ENCODE measurements around the gene PRF1. TPM values are rescaled to one million over a fixed set of nuclear protein-coding genes. Genes with fewer than 3 reads are reported as not detected.
"Not testable (repeated sequence)": the region's sequence is repeated elsewhere in the genome, so short reads cannot be mapped to it uniquely, and the experiment has no call there.

PRF1 gene
- total RNA-seq, 1 donor from 2014 or later = 2.1 TPM

DNA sequence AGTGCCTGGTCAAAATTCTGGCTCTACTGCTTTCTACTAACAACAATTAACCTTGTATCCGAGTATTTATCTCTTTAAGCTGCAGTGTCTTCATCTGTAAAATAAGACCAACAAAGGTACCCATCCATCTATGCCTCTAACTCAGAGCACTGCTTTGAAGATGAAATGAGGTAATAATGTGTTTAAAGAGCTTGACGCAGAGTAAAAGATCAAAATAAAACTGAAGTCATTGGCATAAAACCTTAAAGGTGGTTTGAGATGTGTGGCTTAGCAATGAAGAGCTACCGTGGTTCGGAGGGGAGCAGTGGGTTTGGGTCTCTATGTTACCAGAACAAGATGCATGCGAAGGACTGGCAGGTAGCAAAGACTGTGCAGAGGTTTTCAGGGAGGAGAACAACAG, 16.1 kb upstream of the PRF1 start:
- Histone ChIP-seq H3K27ac (ENCODE audit: low read depth, low read length) (no peak overlapping the region), H3K27me3 (ENCODE audit: control insufficient read depth in 3 of 3, insufficient read depth in 3 of 3, low read length in 3 of 3) (peaks cover 0 to 3% (median 0%) of the 10 kb centered on the region in 3 donors), H3K9ac (ENCODE audit: low read depth in 1 of 3, low read length in 3 of 3) (no peak overlapping the region), H3K36me3 (ENCODE audit: control insufficient read depth in 3 of 3, insufficient read depth in 3 of 3, low read length in 3 of 3) (no peaks in the 10 kb centered on the region), H3K9me3 (ENCODE audit: control insufficient read depth in 3 of 3, low read length in 3 of 3) (peaks cover 0 to 9% (median 0%) of the 10 kb centered on the region in 3 donors), H3K4me3 (ENCODE audit: low read length in 3 of 3) (no peak overlapping the region), H3K4me1 (ENCODE audit: control insufficient read depth in 3 of 3, insufficient read depth in 3 of 3, low read length in 3 of 3) (no peaks in the 10 kb centered on the region)

DNA sequence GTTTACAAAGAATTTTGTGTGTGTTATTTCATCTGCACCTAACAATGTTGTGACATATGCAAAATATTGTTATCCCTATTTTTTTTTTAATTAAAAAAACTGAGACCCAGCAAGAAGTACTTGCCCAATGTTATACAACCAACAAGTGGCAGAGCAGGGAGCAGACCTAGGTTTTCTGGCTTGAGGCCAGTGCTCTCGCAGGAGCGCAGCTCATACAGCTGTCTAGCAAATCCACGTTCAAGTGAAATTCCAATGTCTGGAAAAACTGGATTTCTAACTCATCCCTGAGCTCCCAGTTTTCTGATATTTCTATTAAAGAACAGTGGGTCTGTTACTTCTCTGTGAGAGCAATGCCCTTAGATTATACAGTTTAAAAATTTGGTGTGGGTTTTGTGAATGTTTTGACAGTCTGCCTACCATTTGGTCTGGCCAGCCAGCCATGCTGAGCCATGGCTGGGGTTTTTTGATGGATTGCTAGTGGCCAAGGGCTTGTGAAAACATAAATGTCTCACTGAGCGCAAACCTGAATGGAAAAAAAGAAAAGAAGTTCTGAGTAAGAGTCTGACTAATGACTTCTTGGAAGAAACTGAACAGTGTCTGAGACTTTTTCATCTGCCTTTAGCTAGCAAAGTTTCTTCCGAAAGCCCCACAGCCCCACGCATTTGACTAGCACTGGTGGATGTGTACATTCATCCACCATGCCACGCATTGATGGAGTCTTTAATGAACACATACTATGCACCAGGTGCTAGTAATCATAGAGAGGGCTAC, 15.4 kb upstream of the PRF1 start:
- Histone ChIP-seq H3K4me1 (ENCODE audit: control insufficient read depth in 3 of 3, insufficient read depth in 3 of 3, low read length in 3 of 3) (no peaks in the 10 kb centered on the region), H3K9me3 (ENCODE audit: control insufficient read depth in 3 of 3, low read length in 3 of 3) (peaks cover 0 to 9% (median 0%) of the 10 kb centered on the region in 3 donors), H3K27me3 (ENCODE audit: control insufficient read depth in 3 of 3, insufficient read depth in 3 of 3, low read length in 3 of 3) (peaks cover 0 to 3% (median 0%) of the 10 kb centered on the region in 3 donors), H3K9ac (ENCODE audit: low read depth in 1 of 3, low read length in 3 of 3) (no peak overlapping the region), H3K4me3 (ENCODE audit: low read length in 3 of 3) (no peak overlapping the region), H3K27ac (ENCODE audit: low read depth, low read length) (no peak overlapping the region), H3K36me3 (ENCODE audit: control insufficient read depth in 3 of 3, insufficient read depth in 3 of 3, low read length in 3 of 3) (no peaks in the 10 kb centered on the region)

DNA sequence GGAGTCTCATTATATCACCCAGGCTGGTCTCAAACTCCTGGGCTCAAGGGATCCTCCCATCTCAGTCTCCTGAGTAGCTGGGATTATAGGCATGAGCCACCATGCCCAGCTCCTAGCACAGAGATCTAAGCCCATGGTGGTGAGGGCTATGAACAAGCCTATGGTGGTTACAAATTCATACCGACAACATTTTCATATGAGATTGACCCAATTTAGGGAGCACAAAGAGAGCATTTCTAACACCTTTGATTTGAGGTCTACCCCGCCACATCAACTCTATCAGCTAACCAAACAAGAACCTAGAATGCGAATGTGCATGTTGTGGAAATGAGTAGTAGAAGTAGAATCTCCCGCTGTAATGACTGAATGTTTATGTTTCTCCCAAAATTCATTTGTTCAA, 14.2 kb upstream of the PRF1 start:
- Histone ChIP-seq H3K27ac (ENCODE audit: low read depth, low read length) (no peak overlapping the region), H3K9me3 (ENCODE audit: control insufficient read depth in 3 of 3, low read length in 3 of 3) (peaks cover 0 to 9% (median 0%) of the 10 kb centered on the region in 3 donors), H3K4me1 (ENCODE audit: control insufficient read depth in 3 of 3, insufficient read depth in 3 of 3, low read length in 3 of 3) (no peaks in the 10 kb centered on the region), H3K27me3 (ENCODE audit: control insufficient read depth in 3 of 3, insufficient read depth in 3 of 3, low read length in 3 of 3) (no peaks in the 10 kb centered on the region), H3K4me3 (ENCODE audit: low read length in 3 of 3) (no peak overlapping the region), H3K9ac (ENCODE audit: low read depth in 1 of 3, low read length in 3 of 3) (no peak overlapping the region), H3K36me3 (ENCODE audit: control insufficient read depth in 3 of 3, insufficient read depth in 3 of 3, low read length in 3 of 3) (no peaks in the 10 kb centered on the region)

DNA sequence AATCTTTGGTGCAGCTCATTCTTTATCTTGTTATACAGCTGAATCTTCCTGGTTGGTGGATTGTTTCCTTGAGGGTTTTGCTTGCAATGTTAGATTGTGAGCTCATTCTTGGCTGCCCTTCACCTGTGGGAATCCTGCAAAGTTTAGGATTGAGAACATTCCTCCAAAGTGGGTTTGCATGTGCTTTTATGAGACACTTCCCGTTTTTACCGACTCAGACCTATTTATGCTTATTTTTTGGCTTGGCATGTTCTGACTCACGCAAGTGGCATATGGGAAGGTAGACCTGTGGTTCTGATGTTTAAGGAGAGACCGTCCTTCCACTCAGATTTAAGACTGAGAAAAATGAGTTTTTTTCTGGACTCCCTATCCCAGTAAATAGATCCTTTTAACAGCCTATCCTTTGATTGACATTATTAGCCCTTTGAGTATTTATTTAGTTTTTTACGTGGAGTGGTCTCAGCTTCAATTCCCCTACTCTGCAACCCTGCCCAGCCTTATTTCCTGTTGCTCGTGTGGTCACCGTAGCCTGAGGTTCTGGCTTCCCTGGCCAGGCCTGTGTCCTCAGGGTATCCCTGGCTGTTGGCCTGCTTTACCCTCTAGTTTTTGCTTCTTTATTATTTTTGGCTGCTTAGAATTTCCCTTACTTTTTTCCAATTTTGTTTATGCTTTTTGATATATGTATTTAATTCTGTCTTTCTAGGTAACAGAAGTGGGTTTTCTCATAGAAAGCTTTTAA, 13.4 kb upstream of the PRF1 start:
- Histone ChIP-seq H3K27ac (ENCODE audit: low read depth, low read length) (no peak overlapping the region), H3K36me3 (ENCODE audit: control insufficient read depth in 3 of 3, insufficient read depth in 3 of 3, low read length in 3 of 3) (no peaks in the 10 kb centered on the region), H3K9ac (ENCODE audit: low read depth in 1 of 3, low read length in 3 of 3) (no peak overlapping the region), H3K9me3 (ENCODE audit: control insufficient read depth in 3 of 3, low read length in 3 of 3) (peaks cover 0 to 9% (median 0%) of the 10 kb centered on the region in 3 donors), H3K4me1 (ENCODE audit: control insufficient read depth in 3 of 3, insufficient read depth in 3 of 3, low read length in 3 of 3) (no peaks in the 10 kb centered on the region), H3K27me3 (ENCODE audit: control insufficient read depth in 3 of 3, insufficient read depth in 3 of 3, low read length in 3 of 3) (no peaks in the 10 kb centered on the region), H3K4me3 (ENCODE audit: low read length in 3 of 3) (no peak overlapping the region)

DNA sequence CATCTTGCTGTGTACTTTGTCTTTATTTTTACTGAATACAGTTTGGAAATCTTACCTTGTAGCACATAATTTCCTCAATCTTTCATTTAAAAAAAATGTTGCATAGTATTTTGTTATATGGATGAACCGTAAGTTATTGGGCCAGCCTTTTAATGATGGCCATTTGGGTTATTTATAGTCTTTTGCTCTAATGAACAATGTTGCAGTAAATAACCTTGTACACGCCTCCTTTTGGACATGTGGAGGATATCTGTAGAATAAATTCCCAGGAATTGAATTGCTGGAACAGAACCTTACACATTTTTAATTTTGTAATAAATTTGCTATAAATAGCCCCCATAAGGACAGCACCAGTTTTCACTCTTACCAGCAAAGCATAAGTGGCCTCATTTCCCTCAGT, 12.7 kb upstream of the PRF1 start:
- no peak overlapping the region for H3K4me3 ChIP-seq (ENCODE audit: low read length in 3 of 3)
- peaks cover 0 to 6% (median 0%) of the 10 kb centered on the region in 3 donors for H3K9me3 ChIP-seq (ENCODE audit: control insufficient read depth in 3 of 3, low read length in 3 of 3)
- H3K27me3 ChIP-seq (ENCODE audit: control insufficient read depth in 3 of 3, insufficient read depth in 3 of 3, low read length in 3 of 3) = no peaks in the 10 kb centered on the region
- H3K27ac ChIP-seq (ENCODE audit: low read depth, low read length) = no peak overlapping the region
- H3K9ac ChIP-seq (ENCODE audit: low read depth in 1 of 3, low read length in 3 of 3) = no peak overlapping the region
- H3K4me1 ChIP-seq (ENCODE audit: control insufficient read depth in 3 of 3, insufficient read depth in 3 of 3, low read length in 3 of 3) = no peaks in the 10 kb centered on the region
- no peaks in the 10 kb centered on the region for H3K36me3 ChIP-seq (ENCODE audit: control insufficient read depth in 3 of 3, insufficient read depth in 3 of 3, low read length in 3 of 3)

DNA sequence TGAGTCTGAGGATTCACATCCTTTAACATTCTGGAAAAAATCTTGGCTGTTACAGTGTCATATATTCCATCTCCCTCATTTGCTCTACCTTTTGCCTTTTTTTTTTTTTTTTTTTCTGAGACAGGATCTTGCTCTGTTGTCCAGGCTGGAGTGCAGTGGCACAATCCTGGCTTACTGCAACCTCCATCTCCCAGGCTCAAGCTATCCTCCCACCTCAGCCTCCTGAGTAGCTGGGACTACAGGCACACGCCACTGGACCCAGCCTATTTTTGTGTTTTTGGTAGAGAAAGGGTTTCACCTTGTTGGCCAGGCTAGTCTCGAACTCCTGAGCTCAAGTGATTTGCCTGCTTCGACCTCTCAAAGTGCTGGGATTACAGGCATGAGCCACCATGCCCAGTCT, 11.8 kb upstream of the PRF1 start:
- H3K4me3 ChIP-seq (ENCODE audit: low read length in 3 of 3); H3K9ac ChIP-seq (ENCODE audit: low read depth in 1 of 3, low read length in 3 of 3); H3K27me3 ChIP-seq (ENCODE audit: control insufficient read depth in 3 of 3, insufficient read depth in 3 of 3, low read length in 3 of 3); H3K27ac ChIP-seq (ENCODE audit: low read depth, low read length); H3K36me3 ChIP-seq (ENCODE audit: control insufficient read depth in 3 of 3, insufficient read depth in 3 of 3, low read length in 3 of 3); H3K9me3 ChIP-seq (ENCODE audit: control insufficient read depth in 3 of 3, low read length in 3 of 3); H3K4me1 ChIP-seq (ENCODE audit: control insufficient read depth in 3 of 3, insufficient read depth in 3 of 3, low read length in 3 of 3): not testable (repeated sequence)

DNA sequence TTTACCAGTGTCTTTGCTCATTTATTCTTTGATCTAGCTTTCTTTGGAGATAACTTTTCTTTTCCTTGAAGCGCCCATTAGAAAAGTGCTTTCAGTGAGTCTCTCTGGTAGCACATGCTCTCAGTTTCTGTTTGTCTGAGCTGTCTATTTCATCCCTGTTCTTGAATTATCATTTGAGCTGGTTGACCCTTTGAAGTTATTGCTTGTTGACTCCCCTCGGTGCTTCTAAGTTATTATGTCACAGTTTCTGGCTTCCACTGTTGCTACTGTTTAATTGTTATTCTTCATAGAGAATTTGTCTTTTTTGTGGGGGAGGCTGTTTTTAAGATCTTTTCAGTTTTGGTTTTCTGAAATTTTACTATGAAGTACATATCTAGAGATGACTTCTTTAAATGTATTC, 11.4 kb upstream of the PRF1 start:
- Histone ChIP-seq H3K36me3 (ENCODE audit: control insufficient read depth in 3 of 3, insufficient read depth in 3 of 3, low read length in 3 of 3) (no peaks in the 10 kb centered on the region), H3K4me1 (ENCODE audit: control insufficient read depth in 3 of 3, insufficient read depth in 3 of 3, low read length in 3 of 3) (no peaks in the 10 kb centered on the region), H3K4me3 (ENCODE audit: low read length in 3 of 3) (no peak overlapping the region), H3K9me3 (ENCODE audit: control insufficient read depth in 3 of 3, low read length in 3 of 3) (no peaks in the 10 kb centered on the region), H3K9ac (ENCODE audit: low read depth in 1 of 3, low read length in 3 of 3) (no peak overlapping the region), H3K27ac (ENCODE audit: low read depth, low read length) (no peak overlapping the region), H3K27me3 (ENCODE audit: control insufficient read depth in 3 of 3, insufficient read depth in 3 of 3, low read length in 3 of 3) (no peaks in the 10 kb centered on the region)

DNA sequence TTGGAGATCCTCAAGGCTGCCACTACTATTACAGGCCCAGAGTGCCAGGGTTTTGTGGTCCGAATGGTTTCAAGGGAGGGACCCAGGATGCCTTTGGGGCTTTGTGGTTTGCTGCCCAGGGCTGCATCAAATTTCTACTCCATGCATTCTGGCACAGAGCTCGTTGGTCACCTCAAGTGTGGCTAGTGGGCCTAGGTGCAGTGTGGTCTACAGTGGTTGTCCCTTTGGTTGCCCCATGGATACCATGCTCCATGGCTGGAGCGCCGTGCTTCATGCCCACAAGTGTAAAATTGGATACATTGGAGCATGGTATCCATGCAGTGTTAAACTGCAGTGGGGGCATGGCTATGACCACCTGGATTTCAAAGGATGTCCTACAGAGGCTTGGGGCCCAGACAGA, 5.4 kb upstream of the PRF1 start:
- no peak overlapping the region for H3K9ac ChIP-seq (ENCODE audit: low read depth in 1 of 3, low read length in 3 of 3)
- H3K4me3 ChIP-seq (ENCODE audit: low read length in 3 of 3) = no peak overlapping the region
- no peaks in the 10 kb centered on the region for H3K9me3 ChIP-seq (ENCODE audit: control insufficient read depth in 3 of 3, low read length in 3 of 3)
- H3K36me3 ChIP-seq (ENCODE audit: control insufficient read depth in 3 of 3, insufficient read depth in 3 of 3, low read length in 3 of 3) = no peaks in the 10 kb centered on the region
- H3K4me1 ChIP-seq (ENCODE audit: control insufficient read depth in 3 of 3, insufficient read depth in 3 of 3, low read length in 3 of 3) = no peaks in the 10 kb centered on the region
- H3K27me3 ChIP-seq (ENCODE audit: control insufficient read depth in 3 of 3, insufficient read depth in 3 of 3, low read length in 3 of 3) = no peaks in the 10 kb centered on the region
- H3K27ac ChIP-seq (ENCODE audit: low read depth, low read length) = no peak overlapping the region

DNA sequence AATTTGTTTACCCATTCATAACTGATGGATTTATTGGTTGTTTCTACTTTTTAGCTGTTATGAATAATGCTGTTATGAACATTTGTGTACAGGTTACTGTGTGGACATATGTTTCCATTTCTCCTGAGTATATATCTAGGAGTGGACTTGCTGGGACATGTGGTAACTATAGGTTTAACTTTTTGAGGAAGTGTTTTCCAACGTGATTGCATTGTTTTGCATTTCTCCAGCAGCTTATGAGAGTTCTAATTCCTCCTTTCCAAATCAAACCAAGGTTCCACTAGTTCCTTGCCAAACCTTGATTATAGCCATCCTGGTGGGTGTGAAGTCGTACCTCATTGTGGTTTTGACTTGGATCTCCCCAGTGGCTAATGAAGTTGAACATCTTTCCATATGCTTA, 2.6 kb upstream of the PRF1 start:
- Histone ChIP-seq H3K36me3 (ENCODE audit: control insufficient read depth in 3 of 3, insufficient read depth in 3 of 3, low read length in 3 of 3) (no peaks in the 10 kb centered on the region), H3K27me3 (ENCODE audit: control insufficient read depth in 3 of 3, insufficient read depth in 3 of 3, low read length in 3 of 3) (no peaks in the 10 kb centered on the region), H3K9ac (ENCODE audit: low read depth in 1 of 3, low read length in 3 of 3) (no peak overlapping the region), H3K9me3 (ENCODE audit: control insufficient read depth in 3 of 3, low read length in 3 of 3) (no peaks in the 10 kb centered on the region), H3K27ac (ENCODE audit: low read depth, low read length) (no peak overlapping the region), H3K4me3 (ENCODE audit: low read length in 3 of 3) (no peak overlapping the region), H3K4me1 (ENCODE audit: control insufficient read depth in 3 of 3, insufficient read depth in 3 of 3, low read length in 3 of 3) (no peaks in the 10 kb centered on the region)

DNA sequence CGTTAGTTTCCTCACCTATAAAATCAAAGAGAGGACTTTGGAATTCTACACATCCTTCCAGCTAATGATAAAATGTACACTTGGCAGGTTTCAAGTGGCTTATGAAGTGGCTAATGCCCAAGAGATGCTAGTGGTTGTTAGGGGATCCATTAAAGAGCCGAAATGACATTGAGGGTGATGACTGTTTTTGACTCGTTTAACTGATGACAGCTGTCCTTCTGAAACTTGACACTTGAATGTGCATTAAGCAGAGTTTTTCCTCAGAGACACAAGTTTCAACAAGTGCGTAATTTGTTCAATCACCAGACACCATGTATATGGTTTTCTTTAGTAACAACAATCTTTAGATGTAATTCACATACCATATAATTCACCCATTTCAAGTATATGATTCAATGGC, 1.6 kb upstream of the PRF1 start:
- H3K4me1 ChIP-seq (ENCODE audit: control insufficient read depth in 3 of 3, insufficient read depth in 3 of 3, low read length in 3 of 3) = no peaks in the 10 kb centered on the region
- no peaks in the 10 kb centered on the region for H3K9me3 ChIP-seq (ENCODE audit: control insufficient read depth in 3 of 3, low read length in 3 of 3)
- H3K27ac ChIP-seq (ENCODE audit: low read depth, low read length) = no peak overlapping the region
- no peak overlapping the region for H3K9ac ChIP-seq (ENCODE audit: low read depth in 1 of 3, low read length in 3 of 3)
- H3K27me3 ChIP-seq (ENCODE audit: control insufficient read depth in 3 of 3, insufficient read depth in 3 of 3, low read length in 3 of 3) = no peaks in the 10 kb centered on the region
- no peak overlapping the region for H3K4me3 ChIP-seq (ENCODE audit: low read length in 3 of 3)
- no peaks in the 10 kb centered on the region for H3K36me3 ChIP-seq (ENCODE audit: control insufficient read depth in 3 of 3, insufficient read depth in 3 of 3, low read length in 3 of 3)

Measured in skeletal muscle tissue (tissue), 4 donors.